ENCODE data around the gene C1QTNF6.
A peak's percentile ranks its signal among the peaks of the same experiment; 100 is the strongest.

The C1QTNF6 gene

DNA sequence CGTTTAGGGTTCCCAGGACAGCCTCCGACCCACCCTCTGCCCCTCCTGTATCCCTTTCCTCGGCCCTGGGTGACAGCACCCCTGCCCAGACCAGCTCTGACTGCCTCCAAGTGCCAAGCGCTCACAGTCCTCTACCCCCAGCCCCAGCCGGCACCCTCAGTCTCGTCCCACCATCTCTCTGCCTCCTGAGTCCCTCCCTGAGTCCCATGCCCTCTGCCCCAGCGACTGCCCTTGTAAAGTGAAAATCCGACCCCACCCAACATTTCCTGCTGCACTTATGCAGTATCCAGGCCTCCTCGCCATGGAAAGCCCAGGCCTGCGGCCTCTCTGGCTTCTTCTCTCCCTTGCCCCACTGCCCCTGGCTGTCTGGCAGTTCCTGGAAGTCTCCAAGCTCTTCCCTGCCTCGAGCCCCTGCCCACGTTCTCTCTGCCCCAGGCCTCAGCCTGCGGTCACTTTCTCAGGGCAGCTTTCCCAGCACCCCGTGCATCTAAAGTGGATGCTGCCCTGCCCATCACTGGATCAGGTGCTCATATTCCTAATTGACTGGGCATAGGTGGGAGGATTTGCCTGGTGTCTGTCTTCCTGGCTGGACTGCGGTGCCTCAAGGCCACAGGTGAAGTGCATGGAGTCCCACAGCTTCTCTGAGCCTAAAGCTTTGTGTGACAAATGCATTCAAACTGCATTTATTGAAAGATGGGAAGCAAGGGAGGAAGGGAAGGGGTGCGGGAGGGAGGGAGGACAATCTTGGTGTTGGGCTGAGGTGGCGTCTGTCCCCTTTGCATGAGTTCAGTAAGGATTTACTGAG, 20.7 kb downstream of the C1QTNF6 start:
- no peak overlapping the region for H3K4me3 ChIP-seq (ENCODE audit: low read depth, low read length)
- no peak for DNase-seq (ENCODE audit: low read depth)
- TF ChIP-seq, protein P1, sequence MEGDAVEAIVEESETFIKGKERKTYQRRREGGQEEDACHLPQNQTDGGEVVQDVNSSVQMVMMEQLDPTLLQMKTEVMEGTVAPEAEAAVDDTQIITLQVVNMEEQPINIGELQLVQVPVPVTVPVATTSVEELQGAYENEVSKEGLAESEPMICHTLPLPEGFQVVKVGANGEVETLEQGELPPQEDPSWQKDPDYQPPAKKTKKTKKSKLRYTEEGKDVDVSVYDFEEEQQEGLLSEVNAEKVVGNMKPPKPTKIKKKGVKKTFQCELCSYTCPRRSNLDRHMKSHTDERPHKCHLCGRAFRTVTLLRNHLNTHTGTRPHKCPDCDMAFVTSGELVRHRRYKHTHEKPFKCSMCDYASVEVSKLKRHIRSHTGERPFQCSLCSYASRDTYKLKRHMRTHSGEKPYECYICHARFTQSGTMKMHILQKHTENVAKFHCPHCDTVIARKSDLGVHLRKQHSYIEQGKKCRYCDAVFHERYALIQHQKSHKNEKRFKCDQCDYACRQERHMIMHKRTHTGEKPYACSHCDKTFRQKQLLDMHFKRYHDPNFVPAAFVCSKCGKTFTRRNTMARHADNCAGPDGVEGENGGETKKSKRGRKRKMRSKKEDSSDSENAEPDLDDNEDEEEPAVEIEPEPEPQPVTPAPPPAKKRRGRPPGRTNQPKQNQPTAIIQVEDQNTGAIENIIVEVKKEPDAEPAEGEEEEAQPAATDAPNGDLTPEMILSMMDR (conservative IDR thresholded peaks at IDR 0.05; ENCODE audit: low read depth, low read length): no peak

DNA sequence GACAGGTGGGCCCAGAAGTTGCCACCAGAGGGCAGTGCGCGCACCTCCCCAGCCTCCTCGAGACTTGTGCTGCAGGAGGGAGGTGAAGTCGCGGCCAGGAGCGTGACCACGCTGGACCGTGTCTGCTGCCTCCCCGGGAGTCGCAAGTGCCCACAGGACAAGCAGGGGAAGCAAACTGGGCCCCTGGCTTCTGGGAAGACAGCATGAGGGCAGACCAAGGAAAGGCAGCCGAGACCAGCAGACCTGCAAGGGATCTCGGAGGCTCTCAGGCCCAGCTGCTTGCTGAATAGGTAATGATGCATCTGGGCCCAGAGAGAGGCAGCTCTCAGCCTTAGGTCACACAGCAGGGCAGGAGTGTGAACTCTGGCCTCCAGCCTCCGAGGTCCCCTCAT, 21.4 kb downstream of the C1QTNF6 start:
- H3K4me3 ChIP-seq (ENCODE audit: low read depth, low read length): no peak overlapping the region
- TF ChIP-seq, protein P1 (conservative IDR thresholded peaks at IDR 0.05; ENCODE audit: low read depth, low read length): peak; percentile 94
- DNase-seq (ENCODE audit: low read depth): peak; percentile 81

DNA sequence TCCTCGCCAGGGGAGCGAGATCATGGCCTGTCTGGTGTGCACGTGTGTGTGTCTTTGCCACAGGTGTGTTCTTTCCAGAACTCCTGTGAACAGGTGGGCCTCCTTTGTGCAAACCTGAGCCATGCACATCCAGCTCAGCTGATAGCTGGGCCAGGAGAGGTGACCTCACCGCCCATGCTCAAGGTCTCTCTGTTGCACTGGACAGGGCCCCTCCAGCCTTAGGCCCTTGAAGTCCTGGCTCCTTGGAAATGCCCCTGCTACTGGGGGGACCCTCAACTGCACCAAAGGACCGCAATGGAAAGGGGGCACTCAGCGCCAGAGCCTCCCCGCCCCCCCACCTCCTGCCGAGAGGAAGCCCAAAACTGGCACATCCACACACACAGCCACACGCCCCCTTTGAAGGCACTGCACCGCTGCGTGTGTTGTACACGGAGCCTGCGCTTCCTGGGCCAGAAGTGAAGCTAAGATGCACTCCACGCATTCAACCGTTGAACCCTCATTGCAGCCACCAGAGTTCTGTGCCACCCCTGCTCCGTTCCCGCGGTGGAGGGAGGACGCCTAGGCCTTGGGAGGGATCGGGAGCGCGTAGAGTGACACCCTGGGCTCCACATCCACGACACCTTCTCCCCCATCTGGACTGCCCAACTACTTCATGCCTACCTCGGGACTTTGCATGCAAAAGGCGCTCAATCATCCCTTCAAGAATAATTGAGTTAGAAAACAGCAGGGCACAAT, 21.9 kb downstream of the C1QTNF6 start:
- no peak for DNase-seq (ENCODE audit: low read depth)
- TF ChIP-seq, protein P1 (conservative IDR thresholded peaks at IDR 0.05; ENCODE audit: low read depth, low read length): no peak
- H3K4me3 ChIP-seq (ENCODE audit: low read depth, low read length): no peak overlapping the region

DNA sequence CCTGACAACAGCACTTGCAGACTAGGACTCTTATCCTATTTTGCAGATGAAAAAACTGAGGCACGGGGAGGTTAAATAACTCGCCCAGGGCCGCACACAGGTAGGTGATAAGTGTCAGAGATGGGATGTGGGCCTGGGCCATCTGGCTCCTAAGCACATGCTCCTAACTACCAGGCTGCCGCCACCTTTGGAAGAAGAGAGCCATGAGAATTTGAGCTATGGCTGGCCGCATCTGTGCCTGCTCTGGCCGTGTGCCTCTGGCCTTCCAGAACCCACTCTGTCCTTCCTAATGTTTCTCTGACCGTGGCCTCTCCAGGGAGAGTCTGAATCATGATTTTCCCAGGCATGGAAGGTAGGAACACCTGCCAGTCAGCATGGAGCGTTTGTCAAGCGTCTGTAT, 23.0 kb downstream of the C1QTNF6 start:
- DNase-seq (ENCODE audit: low read depth): no peak
- H3K4me3 ChIP-seq (ENCODE audit: low read depth, low read length): no peak overlapping the region
- TF ChIP-seq, protein P1 (conservative IDR thresholded peaks at IDR 0.05; ENCODE audit: low read depth, low read length): no peak

DNA sequence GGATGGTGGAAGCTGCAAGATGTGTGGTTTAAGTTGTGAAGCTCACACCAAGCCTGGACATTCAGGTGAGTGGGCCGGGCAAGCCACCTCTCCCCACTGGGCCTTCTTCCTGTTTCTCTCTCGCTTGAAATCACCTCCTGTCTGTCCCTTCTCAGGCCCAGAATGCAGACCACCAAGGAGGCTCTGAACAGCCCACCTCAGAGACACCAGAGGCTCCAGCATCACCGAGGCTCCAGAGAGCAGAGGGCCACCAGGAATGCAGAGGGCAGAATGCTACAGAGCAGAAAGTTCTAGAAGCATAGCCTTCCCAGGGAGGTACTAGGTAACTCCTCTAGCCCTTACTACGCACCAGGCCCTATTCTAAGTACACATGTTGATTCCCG, 23.6 kb downstream of the C1QTNF6 start:
- TF ChIP-seq, protein P1 (conservative IDR thresholded peaks at IDR 0.05; ENCODE audit: low read depth, low read length): no peak
- H3K4me3 ChIP-seq (ENCODE audit: low read depth, low read length): no peak overlapping the region

DNA sequence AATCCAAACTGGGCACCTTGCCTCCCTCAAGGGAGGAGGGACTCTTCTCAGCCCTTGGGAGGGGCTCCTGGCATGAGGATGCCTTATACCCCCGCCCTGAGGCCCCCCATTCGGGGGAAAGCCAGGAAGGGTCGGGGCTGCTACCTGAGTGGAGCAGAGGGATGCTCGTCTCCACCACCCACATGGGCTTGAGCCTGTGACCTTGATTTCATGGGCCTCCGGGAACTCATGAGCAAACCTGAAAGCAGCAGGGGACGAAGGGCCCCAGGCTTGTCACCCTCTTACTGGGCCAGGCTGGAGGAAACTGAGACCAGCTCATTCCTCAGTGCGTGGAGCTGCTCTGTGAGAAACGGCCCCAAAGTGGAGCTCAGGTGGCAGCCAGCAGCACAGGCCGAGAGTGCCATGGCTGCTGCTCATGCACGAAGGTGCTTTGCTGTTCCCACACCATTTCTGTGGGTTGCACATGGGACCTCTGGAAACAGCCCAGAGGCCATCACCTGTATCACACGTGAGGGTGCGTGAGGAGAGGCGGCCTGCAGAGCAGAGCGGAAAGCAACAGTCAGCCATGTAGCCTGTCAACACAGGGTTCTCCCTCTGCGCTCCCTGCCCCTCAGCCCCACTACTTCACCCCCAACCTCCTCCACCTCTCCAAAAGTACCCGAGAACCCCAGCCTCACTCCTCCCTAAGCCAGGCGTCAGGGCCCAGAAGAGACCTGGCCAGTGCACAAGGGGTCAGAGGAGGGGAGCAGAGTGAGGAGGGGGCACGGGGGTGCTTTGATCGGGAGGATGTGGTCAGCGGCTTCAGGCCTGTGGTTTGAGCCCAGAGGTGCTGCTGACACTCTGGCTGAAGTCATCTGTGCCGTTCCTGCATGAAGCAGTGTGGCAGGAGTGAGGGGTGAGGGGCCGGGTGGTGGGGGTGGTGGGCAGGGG, 24.2 kb downstream of the C1QTNF6 start:
- TF ChIP-seq, protein P1 (conservative IDR thresholded peaks at IDR 0.05; ENCODE audit: low read depth, low read length): no peak
- no peak for DNase-seq (ENCODE audit: low read depth)
- H3K4me3 ChIP-seq (ENCODE audit: low read depth, low read length): no peak overlapping the region

More for the DNA sequence above, 23.6 kb downstream of the C1QTNF6 start:
- DNase-seq (ENCODE audit: low read depth): no peak

All from choroid plexus epithelial cell (primary cell).